ENCODE data around the gene PRDM16.

The PRDM16 gene

DNA sequence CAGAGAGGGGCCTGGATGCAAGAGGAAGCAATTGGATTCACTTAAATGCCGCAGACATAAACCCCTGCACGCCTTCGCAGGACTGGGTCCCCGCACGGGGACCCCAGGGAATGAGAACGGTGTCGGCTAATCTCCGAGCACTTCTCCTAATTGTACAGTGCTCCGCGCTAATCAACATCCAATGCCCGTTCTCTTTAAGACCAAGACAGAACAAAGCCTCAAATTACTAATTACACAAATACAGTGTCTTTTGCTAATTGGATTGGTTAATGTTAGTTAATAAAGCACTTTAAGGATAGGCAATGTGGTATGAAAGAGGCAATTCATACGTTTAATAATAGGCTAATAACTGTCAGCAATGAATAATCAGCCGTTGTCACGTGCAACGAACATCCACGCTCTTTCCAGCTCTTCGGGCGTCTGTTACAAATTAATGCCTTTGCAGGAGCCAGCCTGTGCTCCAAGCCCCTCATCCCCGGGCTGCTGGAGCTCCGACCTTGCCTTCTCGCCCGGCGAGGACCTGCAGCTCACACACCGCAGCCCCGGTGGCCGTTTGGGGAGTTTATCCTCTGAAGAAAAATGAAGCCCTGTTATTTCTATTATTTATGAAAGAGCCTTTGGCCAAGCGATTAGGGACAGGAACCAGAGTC lies 157.8 kb downstream of the PRDM16 start:
- peaks cover 5 to 10% of the 10 kb centered on the region in 2 donors for H3K27me3 Mint-ChIP-seq
- H3K36me3 Mint-ChIP-seq (ENCODE audit: insufficient read depth), result no peaks in the 10 kb centered on the region
- no peaks in the 10 kb centered on the region for H3K4me1 Mint-ChIP-seq (ENCODE audit: low read depth in 2 of 2)
- no peak overlapping the region for H3K4me3 Mint-ChIP-seq
- no peak for DNase-seq
- no peak overlapping the region for H3K27ac Mint-ChIP-seq
- no peaks in the 10 kb centered on the region for H3K9me3 Mint-ChIP-seq
- ATAC-seq (replicated peaks), result no peak

DNA sequence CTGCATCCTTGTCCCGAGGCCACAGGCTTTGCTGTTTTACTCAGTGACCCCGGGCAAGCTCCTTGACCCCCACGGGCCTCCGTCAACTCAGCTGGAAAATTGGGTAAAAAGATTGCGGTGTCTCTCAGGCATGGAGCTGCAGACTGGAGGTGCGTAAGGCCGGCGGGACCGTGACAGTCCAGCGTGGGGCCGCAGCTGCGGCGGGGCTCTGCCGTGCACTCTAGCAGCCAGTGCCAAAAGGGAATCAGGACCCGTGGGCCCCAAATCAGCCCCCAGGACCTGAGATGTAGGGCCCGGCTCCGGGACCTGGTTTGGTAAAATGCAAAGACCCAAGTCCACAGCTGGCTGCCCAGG lies 158.3 kb downstream of the PRDM16 start:
- DNase-seq (no peak), ATAC-seq (replicated peaks) (no peak)
- Mint-ChIP-seq H3K36me3 (ENCODE audit: insufficient read depth) (no peaks in the 10 kb centered on the region), H3K4me3 (no peak overlapping the region), H3K4me1 (ENCODE audit: low read depth in 2 of 2) (no peaks in the 10 kb centered on the region), H3K9me3 (no peaks in the 10 kb centered on the region), H3K27ac (no peak overlapping the region), H3K27me3 (peaks cover 5 to 15% of the 10 kb centered on the region in 2 donors)

DNA sequence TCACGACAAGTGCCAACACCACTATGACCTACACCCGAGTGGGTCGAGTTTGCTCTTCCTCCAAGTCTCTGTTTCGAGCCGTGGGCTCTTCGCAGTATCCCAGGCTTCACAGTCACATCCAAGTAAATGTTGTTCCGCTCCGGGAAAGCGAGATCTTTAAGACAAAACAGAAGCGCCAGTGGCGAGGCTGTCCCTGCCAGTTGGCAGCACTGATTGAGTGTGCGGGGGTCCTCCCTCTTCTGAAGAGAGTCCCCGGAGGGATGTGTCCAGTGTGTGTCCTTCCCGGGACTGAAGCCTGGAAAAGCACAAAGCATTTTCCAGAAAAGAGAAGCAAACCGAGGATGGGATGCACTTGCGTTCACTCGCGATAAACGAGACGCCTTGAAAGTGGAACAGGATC lies 158.9 kb downstream of the PRDM16 start:
- Mint-ChIP-seq H3K27ac (no peak overlapping the region), H3K36me3 (ENCODE audit: insufficient read depth) (no peaks in the 10 kb centered on the region), H3K9me3 (no peaks in the 10 kb centered on the region), H3K27me3 (peaks cover 5 to 20% of the 10 kb centered on the region in 2 donors), H3K4me3 (no peak overlapping the region), H3K4me1 (ENCODE audit: low read depth in 2 of 2) (no peaks in the 10 kb centered on the region)
- DNase-seq (no peak), ATAC-seq (replicated peaks) (no peak)

DNA sequence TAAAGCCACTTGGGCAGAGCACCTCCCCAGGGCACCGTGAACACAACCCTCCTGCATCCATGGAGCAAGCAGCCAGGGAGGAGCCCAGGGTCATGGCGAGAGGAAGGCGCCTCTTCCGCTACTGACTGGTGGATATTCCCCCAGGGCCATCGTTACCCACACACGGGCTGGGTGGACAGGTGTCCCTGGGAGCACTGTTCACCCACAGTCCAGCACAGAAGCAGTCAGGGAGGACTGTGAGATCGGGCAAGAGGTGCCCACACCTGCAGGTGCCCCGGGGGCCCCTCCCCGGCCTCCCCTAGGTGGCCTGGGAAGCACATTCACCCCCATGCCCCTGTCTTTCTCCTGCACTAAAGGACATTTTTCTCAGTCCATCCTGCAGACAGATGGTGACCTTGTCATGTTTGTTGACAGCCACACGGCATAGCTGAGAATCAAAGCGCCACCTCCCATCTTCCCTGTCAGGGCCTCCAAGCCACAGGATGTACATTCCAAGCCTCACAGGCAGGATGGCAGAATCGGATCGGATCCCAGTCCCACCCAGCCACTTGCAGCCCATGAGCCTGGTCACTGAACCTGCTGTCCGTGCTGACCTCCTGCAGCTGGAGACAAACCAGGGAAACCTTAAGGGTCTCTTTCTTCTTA lies 160.2 kb downstream of the PRDM16 start:
- Mint-ChIP-seq H3K36me3 (ENCODE audit: insufficient read depth) (no peaks in the 10 kb centered on the region), H3K27ac (no peak overlapping the region), H3K4me1 (ENCODE audit: low read depth in 2 of 2) (no peaks in the 10 kb centered on the region), H3K9me3 (no peaks in the 10 kb centered on the region), H3K4me3 (no peak overlapping the region), H3K27me3 (peaks cover 5 to 20% of the 10 kb centered on the region in 2 donors)
- DNase-seq (no peak), ATAC-seq (replicated peaks) (no peak)

DNA sequence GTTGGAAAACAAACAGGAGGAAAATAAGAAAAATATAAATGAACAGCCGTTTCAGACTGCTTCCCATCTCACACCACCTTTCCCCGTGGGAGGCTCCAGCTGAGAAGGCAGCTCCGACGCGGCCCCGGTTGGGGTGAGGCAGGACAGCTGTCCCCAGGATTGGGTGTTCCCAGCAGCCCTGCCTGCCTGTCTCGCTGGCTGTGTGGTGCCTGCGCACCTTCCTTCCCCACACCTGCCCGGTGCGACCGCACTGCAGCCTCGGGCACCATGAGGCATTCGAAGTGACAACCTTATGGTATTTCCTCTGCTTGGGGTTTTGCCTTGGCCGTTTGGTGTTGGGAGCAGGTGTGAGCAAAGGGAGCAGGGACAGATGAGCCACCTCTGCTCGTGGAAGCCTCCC lies 161.6 kb downstream of the PRDM16 start:
- DNase-seq (no peak), ATAC-seq (replicated peaks) (no peak)
- H3K4me1 Mint-ChIP-seq (ENCODE audit: low read depth in 2 of 2), result no peaks in the 10 kb centered on the region
- H3K4me3 Mint-ChIP-seq, result no peak overlapping the region
- H3K27ac Mint-ChIP-seq, result no peak overlapping the region
- no peaks in the 10 kb centered on the region for H3K36me3 Mint-ChIP-seq (ENCODE audit: insufficient read depth)
- H3K27me3 Mint-ChIP-seq, result peaks cover 5 to 16% of the 10 kb centered on the region in 2 donors
- H3K9me3 Mint-ChIP-seq, result no peaks in the 10 kb centered on the region

DNA sequence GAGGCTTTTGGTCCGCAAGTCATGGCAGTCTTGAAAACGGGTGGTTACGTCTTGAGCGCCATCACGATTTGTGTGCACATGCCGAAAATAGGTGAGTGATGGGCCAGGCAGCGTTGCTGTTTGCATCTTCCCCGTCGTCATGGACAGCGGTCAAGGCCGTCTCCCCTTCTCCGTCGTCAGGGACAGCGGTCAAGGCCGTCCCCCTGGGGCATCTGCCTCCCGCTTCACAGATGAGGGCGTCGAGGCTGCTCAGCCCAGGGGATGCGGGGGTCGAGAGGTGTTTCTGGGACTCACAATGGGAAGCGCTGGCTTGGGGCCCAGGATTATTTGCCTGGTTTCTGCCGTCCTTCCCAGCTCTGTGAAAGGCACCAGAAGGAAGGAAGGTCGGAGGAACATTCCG lies 162.2 kb downstream of the PRDM16 start:
- H3K27me3 Mint-ChIP-seq, result peaks cover 5 to 22% of the 10 kb centered on the region in 2 donors
- no peak overlapping the region for H3K4me3 Mint-ChIP-seq
- no peaks in the 10 kb centered on the region for H3K9me3 Mint-ChIP-seq
- H3K4me1 Mint-ChIP-seq (ENCODE audit: low read depth in 2 of 2), result no peaks in the 10 kb centered on the region
- H3K27ac Mint-ChIP-seq, result no peak overlapping the region
- ATAC-seq (replicated peaks) (no peak), DNase-seq (no peak)
- H3K36me3 Mint-ChIP-seq (ENCODE audit: insufficient read depth), result no peaks in the 10 kb centered on the region

- Mint-ChIP-seq H3K9me3 (no peaks in the 10 kb centered on the region), H3K4me3 (no peak overlapping the region), H3K27ac (no peak overlapping the region), H3K4me1 (ENCODE audit: low read depth in 2 of 2) (no peaks in the 10 kb centered on the region), H3K27me3 (peaks cover 5 to 22% of the 10 kb centered on the region in 2 donors), H3K36me3 (ENCODE audit: insufficient read depth) (no peaks in the 10 kb centered on the region)
- no peak for DNase-seq
- no peak for ATAC-seq (replicated peaks)
Measured at GRCh38 chr1:3231826-3232225, 162.8 kb downstream of the PRDM16 start.

DNA sequence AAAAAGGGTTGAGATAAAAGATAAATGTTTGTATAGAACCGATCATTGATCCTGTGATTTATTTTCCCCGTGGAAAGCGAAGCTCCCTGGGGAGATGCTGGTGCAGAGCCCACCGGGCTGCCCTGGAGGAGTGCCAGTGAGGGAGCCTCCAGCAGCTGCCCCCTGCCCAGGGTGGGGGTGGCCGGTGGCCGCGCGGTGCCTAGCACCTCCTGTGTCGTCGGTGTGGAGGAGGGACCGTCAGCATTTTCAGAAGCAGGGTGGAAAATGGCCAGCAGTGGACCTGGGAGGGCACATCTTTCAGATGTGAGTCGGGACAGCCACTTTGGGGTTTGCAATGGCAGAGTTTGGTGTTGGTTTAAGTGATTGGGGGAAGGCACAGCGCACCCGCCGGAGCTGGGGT lies 164.0 kb downstream of the PRDM16 start:
- Mint-ChIP-seq H3K4me1 (ENCODE audit: low read depth in 2 of 2) (no peaks in the 10 kb centered on the region), H3K27me3 (peaks cover 5 to 22% of the 10 kb centered on the region in 2 donors), H3K4me3 (no peak overlapping the region), H3K36me3 (ENCODE audit: insufficient read depth) (no peaks in the 10 kb centered on the region), H3K9me3 (no peaks in the 10 kb centered on the region), H3K27ac (no peak overlapping the region)
- ATAC-seq (replicated peaks) (no peak), DNase-seq (no peak)

DNA sequence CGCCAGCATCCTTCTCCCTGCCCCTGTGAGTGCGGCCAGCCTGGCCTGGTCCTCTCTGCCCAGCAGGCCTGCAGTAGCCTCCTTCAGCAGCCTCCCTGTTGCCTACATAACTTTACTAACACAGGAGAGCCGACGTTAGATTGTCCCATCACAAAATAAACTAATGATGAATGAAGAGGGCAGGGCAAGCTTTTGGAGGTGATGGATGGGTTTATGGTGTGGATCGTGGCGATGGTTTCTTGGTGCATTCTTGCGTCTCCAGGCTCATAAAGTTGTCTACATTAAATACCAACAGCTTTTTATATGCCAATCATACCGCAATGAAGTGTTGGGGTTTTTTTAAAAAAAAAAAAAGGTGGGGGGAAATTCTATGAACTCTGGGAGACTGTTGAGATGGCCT lies 164.5 kb downstream of the PRDM16 start:
- Mint-ChIP-seq H3K27ac (no peak overlapping the region), H3K4me3 (no peak overlapping the region), H3K27me3 (peaks cover 4 to 22% of the 10 kb centered on the region in 2 donors), H3K4me1 (ENCODE audit: low read depth in 2 of 2) (no peaks in the 10 kb centered on the region), H3K9me3 (no peaks in the 10 kb centered on the region), H3K36me3 (ENCODE audit: insufficient read depth) (no peaks in the 10 kb centered on the region)
- DNase-seq (no peak), ATAC-seq (replicated peaks) (no peak)

- ATAC-seq (replicated peaks), result no peak
- no peaks in the 10 kb centered on the region for H3K4me1 Mint-ChIP-seq (ENCODE audit: low read depth in 2 of 2)
- peaks cover 0 to 22% of the 10 kb centered on the region in 2 donors for H3K27me3 Mint-ChIP-seq
- no peak for DNase-seq
- H3K4me3 Mint-ChIP-seq, result no peak overlapping the region
- no peaks in the 10 kb centered on the region for H3K9me3 Mint-ChIP-seq
- no peaks in the 10 kb centered on the region for H3K36me3 Mint-ChIP-seq (ENCODE audit: insufficient read depth)
- no peak overlapping the region for H3K27ac Mint-ChIP-seq
Measured at GRCh38 chr1:3234281-3234680, 165.3 kb downstream of the PRDM16 start.

GRCh38 chr1:3234956-3235355 lies 166.0 kb downstream of the PRDM16 start:
- Mint-ChIP-seq H3K4me1 (ENCODE audit: low read depth in 2 of 2) (no peaks in the 10 kb centered on the region), H3K27ac (no peak overlapping the region), H3K9me3 (no peaks in the 10 kb centered on the region), H3K4me3 (no peak overlapping the region), H3K27me3 (peaks cover 0 to 22% of the 10 kb centered on the region in 2 donors), H3K36me3 (ENCODE audit: insufficient read depth) (no peaks in the 10 kb centered on the region)
- DNase-seq (no peak), ATAC-seq (replicated peaks) (no peak)

DNA sequence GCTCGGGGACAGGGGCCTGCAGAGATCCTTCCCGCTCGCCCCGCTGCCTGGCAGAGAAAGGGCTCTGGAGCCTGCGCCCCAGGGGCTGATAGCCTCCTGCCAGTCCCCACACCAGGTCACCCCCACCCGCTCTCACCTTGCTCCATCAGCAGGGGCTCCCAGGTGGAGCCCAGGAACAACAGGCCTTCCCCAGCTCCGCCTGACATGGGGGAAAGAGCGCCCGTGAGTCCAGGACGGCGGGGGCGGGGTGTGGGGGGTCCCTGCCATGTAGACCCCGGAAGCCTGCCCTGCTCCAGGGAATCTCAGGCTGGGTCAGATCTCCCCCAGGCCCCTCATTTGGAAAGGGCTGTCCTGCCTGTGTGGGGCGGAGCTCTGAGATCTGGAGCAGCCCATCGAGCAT lies 166.5 kb downstream of the PRDM16 start:
- ATAC-seq (replicated peaks) (no peak), DNase-seq (no peak)
- Mint-ChIP-seq H3K36me3 (ENCODE audit: insufficient read depth) (no peaks in the 10 kb centered on the region), H3K27me3 (peaks cover 0 to 22% of the 10 kb centered on the region in 2 donors), H3K9me3 (no peaks in the 10 kb centered on the region), H3K27ac (no peak overlapping the region), H3K4me1 (ENCODE audit: low read depth in 2 of 2) (no peaks in the 10 kb centered on the region), H3K4me3 (no peak overlapping the region)

- H3K27ac Mint-ChIP-seq, result no peak overlapping the region
- no peak overlapping the region for H3K4me3 Mint-ChIP-seq
- H3K4me1 Mint-ChIP-seq (ENCODE audit: low read depth in 2 of 2), result no peaks in the 10 kb centered on the region
- ATAC-seq (replicated peaks) (no peak), DNase-seq (no peak)
- H3K9me3 Mint-ChIP-seq, result no peaks in the 10 kb centered on the region
- peaks cover 0 to 22% of the 10 kb centered on the region in 2 donors for H3K27me3 Mint-ChIP-seq
- H3K36me3 Mint-ChIP-seq (ENCODE audit: insufficient read depth), result no peaks in the 10 kb centered on the region
Measured at GRCh38 chr1:3236361-3236760, 167.4 kb downstream of the PRDM16 start.

DNA sequence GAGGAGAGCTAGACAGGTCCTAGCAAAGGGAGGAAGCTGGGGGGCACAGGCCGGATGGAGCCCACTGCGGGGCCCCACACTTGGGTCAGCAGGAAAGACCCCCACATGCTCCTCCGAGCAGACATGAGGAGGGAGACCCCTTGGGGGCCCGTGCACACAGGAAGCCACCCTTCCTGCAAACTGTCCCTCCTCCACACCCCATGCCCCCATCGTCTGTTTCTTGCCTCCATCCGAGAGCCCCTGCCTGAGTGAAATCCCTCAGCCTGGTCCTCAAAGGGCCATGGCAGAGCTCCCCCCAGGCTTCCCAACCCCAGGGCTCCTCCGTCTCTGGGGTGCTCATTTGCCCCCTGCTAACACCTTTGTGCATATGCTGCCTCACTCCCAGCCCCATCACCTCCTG lies 168.0 kb downstream of the PRDM16 start:
- H3K27me3 Mint-ChIP-seq, result peaks cover 0 to 17% of the 10 kb centered on the region in 2 donors
- no peaks in the 10 kb centered on the region for H3K9me3 Mint-ChIP-seq

More for the DNA sequence above, 168.0 kb downstream of the PRDM16 start:
- ATAC-seq (replicated peaks), result no peak
- DNase-seq, result no peak
- Mint-ChIP-seq H3K27ac (no peak overlapping the region), H3K4me3 (no peak overlapping the region), H3K36me3 (ENCODE audit: insufficient read depth) (no peaks in the 10 kb centered on the region), H3K4me1 (ENCODE audit: low read depth in 2 of 2) (no peaks in the 10 kb centered on the region)
